ENCODE results near the gene EML6.

Gene EML6

GRCh38 chr2:54960164-54960563 lies 236.7 kb downstream of the EML6 start:
- TF ChIP-seq, protein P1, sequence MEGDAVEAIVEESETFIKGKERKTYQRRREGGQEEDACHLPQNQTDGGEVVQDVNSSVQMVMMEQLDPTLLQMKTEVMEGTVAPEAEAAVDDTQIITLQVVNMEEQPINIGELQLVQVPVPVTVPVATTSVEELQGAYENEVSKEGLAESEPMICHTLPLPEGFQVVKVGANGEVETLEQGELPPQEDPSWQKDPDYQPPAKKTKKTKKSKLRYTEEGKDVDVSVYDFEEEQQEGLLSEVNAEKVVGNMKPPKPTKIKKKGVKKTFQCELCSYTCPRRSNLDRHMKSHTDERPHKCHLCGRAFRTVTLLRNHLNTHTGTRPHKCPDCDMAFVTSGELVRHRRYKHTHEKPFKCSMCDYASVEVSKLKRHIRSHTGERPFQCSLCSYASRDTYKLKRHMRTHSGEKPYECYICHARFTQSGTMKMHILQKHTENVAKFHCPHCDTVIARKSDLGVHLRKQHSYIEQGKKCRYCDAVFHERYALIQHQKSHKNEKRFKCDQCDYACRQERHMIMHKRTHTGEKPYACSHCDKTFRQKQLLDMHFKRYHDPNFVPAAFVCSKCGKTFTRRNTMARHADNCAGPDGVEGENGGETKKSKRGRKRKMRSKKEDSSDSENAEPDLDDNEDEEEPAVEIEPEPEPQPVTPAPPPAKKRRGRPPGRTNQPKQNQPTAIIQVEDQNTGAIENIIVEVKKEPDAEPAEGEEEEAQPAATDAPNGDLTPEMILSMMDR (IDR thresholded peaks at IDR 0.05) = no peak
- Mint-ChIP-seq H3K4me3 (no peak overlapping the region), H3K27me3 (ENCODE audit: low read depth, poor library complexity) (no peaks in the 10 kb centered on the region), H3K36me3 (ENCODE audit: low read depth) (peaks cover 8% of the 10 kb centered on the region), H3K27ac (no peak overlapping the region), H3K4me1 (peaks cover 33% of the 10 kb centered on the region), H3K9me3 (no peaks in the 10 kb centered on the region)
- DNase-seq = no peak

- Mint-ChIP-seq H3K9me3 (no peaks in the 10 kb centered on the region), H3K27me3 (ENCODE audit: low read depth, poor library complexity) (no peaks in the 10 kb centered on the region), H3K27ac (no peak overlapping the region), H3K4me3 (no peak overlapping the region), H3K36me3 (ENCODE audit: low read depth) (peaks cover 23% of the 10 kb centered on the region), H3K4me1 (peaks cover 14% of the 10 kb centered on the region)
- TF ChIP-seq, protein P1 (IDR thresholded peaks at IDR 0.05) = no peak
- DNase-seq = no peak
These were observed 239.0 kb downstream of the EML6 start for GRCh38 chr2:54962511-54962910.

DNA sequence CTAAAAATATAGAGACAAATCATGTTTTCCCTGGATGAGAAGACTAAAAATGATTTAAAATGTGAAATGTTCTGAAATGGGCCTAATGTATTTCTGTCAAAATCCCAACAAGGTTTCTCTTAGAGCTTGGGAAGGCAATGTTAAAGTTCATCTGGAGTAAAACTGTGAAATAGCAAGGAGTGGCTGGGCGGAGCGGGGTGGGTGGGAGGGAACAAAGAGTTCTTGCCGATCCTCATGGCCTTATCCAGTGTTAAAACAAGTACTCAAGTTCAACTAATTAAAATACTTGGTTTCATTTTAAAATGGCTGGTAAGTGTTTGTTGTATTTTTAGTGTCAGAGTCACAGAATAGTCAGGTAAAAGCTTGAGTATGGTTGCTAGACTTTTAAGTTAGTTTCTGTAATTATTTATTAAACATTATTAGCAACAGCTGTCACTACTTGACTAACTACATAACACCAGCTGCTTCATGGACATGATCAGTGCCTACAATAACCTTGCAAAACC lies 239.5 kb downstream of the EML6 start:
- Mint-ChIP-seq H3K9me3 (no peaks in the 10 kb centered on the region), H3K27ac (no peak overlapping the region), H3K27me3 (ENCODE audit: low read depth, poor library complexity) (no peaks in the 10 kb centered on the region), H3K4me1 (peaks cover 15% of the 10 kb centered on the region), H3K4me3 (no peak overlapping the region), H3K36me3 (ENCODE audit: low read depth) (peaks cover 27% of the 10 kb centered on the region)
- no peak for DNase-seq
- TF ChIP-seq, protein P1 (IDR thresholded peaks at IDR 0.05) = no peak

- no peaks in the 10 kb centered on the region for H3K9me3 Mint-ChIP-seq
- H3K4me1 Mint-ChIP-seq = peaks cover 15% of the 10 kb centered on the region
- TF ChIP-seq, protein P1 (IDR thresholded peaks at IDR 0.05) = no peak
- no peak for DNase-seq
- H3K36me3 Mint-ChIP-seq (ENCODE audit: low read depth) = peaks cover 32% of the 10 kb centered on the region
- no peak overlapping the region for H3K4me3 Mint-ChIP-seq
- no peaks in the 10 kb centered on the region for H3K27me3 Mint-ChIP-seq (ENCODE audit: low read depth, poor library complexity)
- H3K27ac Mint-ChIP-seq = no peak overlapping the region
These were observed 240.0 kb downstream of the EML6 start for GRCh38 chr2:54963476-54963875.

- TF ChIP-seq, protein P1 (IDR thresholded peaks at IDR 0.05) = no peak
- H3K4me1 Mint-ChIP-seq = peaks cover 15% of the 10 kb centered on the region
- DNase-seq = no peak
- H3K27me3 Mint-ChIP-seq (ENCODE audit: low read depth, poor library complexity) = peaks cover 2% of the 10 kb centered on the region
- H3K27ac Mint-ChIP-seq = no peak overlapping the region
- no peaks in the 10 kb centered on the region for H3K9me3 Mint-ChIP-seq
- no peak overlapping the region for H3K4me3 Mint-ChIP-seq
- H3K36me3 Mint-ChIP-seq (ENCODE audit: low read depth) = peaks cover 37% of the 10 kb centered on the region
These were observed 240.8 kb downstream of the EML6 start for GRCh38 chr2:54964271-54964670.

GRCh38 chr2:54964816-54965215 lies 241.4 kb downstream of the EML6 start:
- H3K9me3 Mint-ChIP-seq = no peaks in the 10 kb centered on the region
- TF ChIP-seq, protein P1 (IDR thresholded peaks at IDR 0.05) = no peak
- H3K4me3 Mint-ChIP-seq = no peak overlapping the region
- H3K4me1 Mint-ChIP-seq = peaks cover 14% of the 10 kb centered on the region
- no peak for DNase-seq
- peak overlapping the region; percentile 92 for H3K27ac Mint-ChIP-seq
- peaks cover 42% of the 10 kb centered on the region for H3K36me3 Mint-ChIP-seq (ENCODE audit: low read depth)
- H3K27me3 Mint-ChIP-seq (ENCODE audit: low read depth, poor library complexity) = peaks cover 3% of the 10 kb centered on the region

Data from nephron progenitor cell (in vitro differentiated cells).